Heart left ventricle (tissue), 13 donors: Measurements from ENCODE around the gene C17orf100.

Source experiments
- CTCF ChIP-seq, 12 donors: fragments of 200-600 bp; sonication (generic) in 4 of 12; IDR thresholded peaks; one replicate each; pipeline versions ENCODE4 v1.5.0 to v1.8.0; 2018 to 2022; ENCODE audit warnings: antibody characterized with exemption in 12 of 12, mild to moderate bottlenecking in 5 of 12
- POLR2A ChIP-seq, 2 donors: fragments of 450-650 bp; IDR thresholded peaks; one replicate each; pipeline ENCODE4 v1.6.1; 2017; ENCODE audit warnings: antibody characterized with exemption in 2 of 2, mild to moderate bottlenecking in 2 of 2, moderate library complexity in 2 of 2
- donor health status: ischemic (EF 13 %, LVEDD 7.1; RV severe dilation, severe dysfunction).
- donor health status: DM: no; HTN: yes; CAD: no.
- donor health status: DM: no; HTN: no; CAD: no.
- donor health status: ischemic (EF 25% LVEDD 6.9; RV normal size, moderate dysfunction).
- donor health status: ischemic (EF 25% LVEDD 5.7; RV mildly dilated, moderate dysfunction).
- donor health status: ischemic (EF 35%, LVEDD 5.7; RV mildly dilated, moderate dysfunction).
- donor health status: nonischemic (EF 11% LVEDD 7.7; RV severe dilation, severe dysfunction).
- donor health status: DM: yes; HTN: yes; CAD: no.
- donor health status: PGD.
- donor health status: ischemic (EF 29% LVEDD 5.4; RV normal size, mild dysfunction).
- donor health status: nonischemic (EF 23%, LVEDD 6.1; RV moderate dilation, normal function).

GRCh38 chr17:6637458-6637840 is 14.1 kb upstream of the C17orf100 start:
- no peak for TF ChIP-seq POLR2A (IDR thresholded peaks at IDR 0.05)
- no peak for TF ChIP-seq CTCF (IDR thresholded peaks at IDR 0.05)
